OCI-LY3 (cell line): ENCODE measurements around the gene TMEM185B.

ENCODE experiments used
- H2AFZ ChIP-seq: fragments of 200-600, 300-600 bp; shearing (Covaris generic); 2 replicates; pipeline ENCODE4 v1.6.0; 2014; ENCODE audit warnings: antibody characterized with exemption, low read depth, low read length
- H3K27ac ChIP-seq: fragments of 200-600, 300-600 bp; sonication (generic); 2 replicates; pipeline ENCODE4 v1.5.1; 2014; ENCODE audit warnings: mild to moderate bottlenecking, low read length, moderate library complexity, mixed read lengths
- H3K27me3 ChIP-seq: fragments of 200-600, 300-600 bp; sonication (generic); 2 replicates; pipeline ENCODE4 v1.6.1; 2014; ENCODE audit warnings: low read depth, low read length, mixed read lengths
- H3K36me3 ChIP-seq: fragments of 200-600, 300-600 bp; sonication (generic); replicated peaks from 2 replicates; pipeline ENCODE3; 2014; ENCODE audit warnings: low read depth, low read length, mixed read lengths
- H3K4me1 ChIP-seq: fragments of 300-600, 200-600 bp; sonication (generic); 2 replicates; pipeline ENCODE4 v1.6.1; 2014; ENCODE audit warnings: low read length, mixed read lengths
- H3K4me2 ChIP-seq: fragments of 200-600, 300-600 bp; sonication (generic); 2 replicates; pipeline ENCODE4 v1.6.1; 2014; ENCODE audit warnings: low read length, mixed read lengths
- H3K4me3 ChIP-seq: fragments of 300-600, 200-600 bp; sonication (generic); 2 replicates; pipeline ENCODE4 v1.5.1; 2014; ENCODE audit warnings: antibody characterized with exemption, mild to moderate bottlenecking, low read length, moderate library complexity
- H3K79me2 ChIP-seq: fragments of 300-600, 200-600 bp; shearing (Covaris generic); 2 replicates; pipeline ENCODE4 v1.6.1; 2014; ENCODE audit warnings: mild to moderate bottlenecking, low read length, mixed read lengths
- H3K9ac ChIP-seq: fragments of 300-600, 200-600 bp; shearing (Covaris generic); 2 replicates; pipeline ENCODE4 v1.6.0; 2014; ENCODE audit warnings: mild to moderate bottlenecking, low read length, moderate library complexity
- H3K9me3 ChIP-seq: fragments of 200-600, 300-600 bp; shearing (Covaris generic); 2 replicates; pipeline ENCODE4 v1.6.1; 2014; ENCODE audit warnings: low read length, mixed read lengths; ENCODE audit not compliant: insufficient read depth
- H4K20me1 ChIP-seq: fragments of 200-600, 300-600 bp; sonication (generic); 2 replicates; pipeline ENCODE4 v1.6.1; 2016; ENCODE audit warnings: low read length, mixed read lengths; ENCODE audit not compliant: insufficient read depth
- CTCF ChIP-seq: fragments of 200-600, 300-600 bp; sonication (generic); IDR thresholded peaks from 2 replicates; pipeline ENCODE4 v1.5.1; 2014; ENCODE audit warnings: antibody characterized with exemption, low read length, low read depth
- EZH2phosphoT487 ChIP-seq: fragments of 200-600 bp; shearing (Covaris generic); IDR thresholded peaks from 2 replicates; pipeline ENCODE4 v1.6.1; 2018; ENCODE audit warnings: antibody characterized with exemption, mixed run types, low read depth

The TMEM185B gene

GRCh38 chr2:120224735-120225548, 1.7 kb upstream of the TMEM185B start:
- peaks cover 16% of the 10 kb centered on the region for H3K4me1 ChIP-seq

GRCh38 chr2:120224256-120224655, 1.1 kb upstream of the TMEM185B start:
- Histone ChIP-seq H2AFZ (no peak overlapping the region), H3K36me3 (peaks cover 7% of the 10 kb centered on the region), H3K4me1 (peaks cover 16% of the 10 kb centered on the region), H3K4me2 (peak overlapping the region; percentile 87), H3K27ac (no peak overlapping the region), H3K4me3 (no peak overlapping the region), H3K27me3 (peaks cover 12% of the 10 kb centered on the region), H3K9me3 (peaks cover 5% of the 10 kb centered on the region; the same call in 1 of the 2 replicates), H3K9ac (no peak overlapping the region), H4K20me1 (no peaks in the 10 kb centered on the region), H3K79me2 (peaks cover 17% of the 10 kb centered on the region)
- TF ChIP-seq EZH2phosphoT487 (no peak), CTCF (no peak)

More at GRCh38 chr2:120224735-120225548, 1.7 kb upstream of the TMEM185B start:
- Histone ChIP-seq H4K20me1 (no peaks in the 10 kb centered on the region), H3K9ac (no peak overlapping the region), H3K27ac (no peak overlapping the region), H3K4me2 (no peak overlapping the region), H3K36me3 (peaks cover 7% of the 10 kb centered on the region), H3K4me3 (no peak overlapping the region), H3K9me3 (peaks cover 5% of the 10 kb centered on the region; the same call in 1 of the 2 replicates), H2AFZ (no peak overlapping the region), H3K27me3 (peaks cover 15% of the 10 kb centered on the region), H3K79me2 (peaks cover 17% of the 10 kb centered on the region)
- no peak for TF ChIP-seq CTCF
- no peak for TF ChIP-seq EZH2phosphoT487

- no peak for TF ChIP-seq CTCF
- no peak for TF ChIP-seq EZH2phosphoT487
- H3K9me3 ChIP-seq: peaks cover 2% of the 10 kb centered on the region; the same call in 1 of the 2 replicates
- H3K79me2 ChIP-seq: peaks cover 17% of the 10 kb centered on the region
- no peaks in the 10 kb centered on the region for H4K20me1 ChIP-seq
- peaks cover 3% of the 10 kb centered on the region for H3K27me3 ChIP-seq
- peaks cover 7% of the 10 kb centered on the region for H3K36me3 ChIP-seq
- no peak overlapping the region for H2AFZ ChIP-seq
- peak overlapping the region; percentile 87 for H3K4me2 ChIP-seq
- H3K9ac ChIP-seq: peak overlapping the region; percentile 64; the same call in 1 of the 2 replicates
- H3K4me3 ChIP-seq: peak overlapping the region; percentile 80
- H3K27ac ChIP-seq: 0 out of 2 replicates have a peak overlapping the region, but pooled peaks have one; percentile 35
- H3K4me1 ChIP-seq: peaks cover 8% of the 10 kb centered on the region
Observed at GRCh38 chr2:120222186-120223033, 790 bp downstream of the TMEM185B start.

- Histone ChIP-seq H3K4me2 (no peak overlapping the region), H4K20me1 (no peaks in the 10 kb centered on the region), H3K27me3 (no peaks in the 10 kb centered on the region), H3K9ac (no peak overlapping the region), H3K4me3 (no peak overlapping the region), H2AFZ (no peak overlapping the region), H3K27ac (no peak overlapping the region), H3K79me2 (peaks cover 17% of the 10 kb centered on the region), H3K4me1 (peaks cover 8% of the 10 kb centered on the region), H3K36me3 (peaks cover 7% of the 10 kb centered on the region), H3K9me3 (no peaks in the 10 kb centered on the region)
- TF ChIP-seq CTCF (no peak), EZH2phosphoT487 (no peak)
Observed at GRCh38 chr2:120221616-120222015, 1.6 kb downstream of the TMEM185B start.
